WERI-Rb-1 (cell line): ENCODE data around the gene TMEM61.

Source experiments
- DNase-seq: peaks from one replicate; pipeline ENCODE4 v3.0.0-alpha.2; 2020
- H3K27ac ChIP-seq: fragments of 250-450 bp; sonication (Bioruptor Pico); 2 replicates; pipeline ENCODE4 v1.5.1; 2020; ENCODE audit warnings: mild to moderate bottlenecking, moderate library complexity
- H3K27me3 ChIP-seq: fragments of 250-450 bp; sonication (Bioruptor Pico); 2 replicates; pipeline ENCODE4 v1.5.1; 2021; ENCODE audit warnings: mild to moderate bottlenecking, low read depth, moderate library complexity; ENCODE audit not compliant: insufficient read depth, severe bottlenecking
- H3K36me3 ChIP-seq: fragments of 250-450 bp; sonication (Bioruptor Pico); 2 replicates; pipeline ENCODE4 v1.5.1; 2020; ENCODE audit warnings: mild to moderate bottlenecking, moderate library complexity
- H3K4me3 ChIP-seq: 2 replicates; pipeline ENCODE4 v1.5.1; 2011; ENCODE audit warnings: low read depth, mild to moderate bottlenecking, control low read depth, low read length
- H3K9me3 ChIP-seq: fragments of 250-450 bp; sonication (Bioruptor Pico); 2 replicates; pipeline ENCODE4 v1.5.1; 2021; ENCODE audit warnings: mild to moderate bottlenecking, moderate library complexity; ENCODE audit not compliant: severe bottlenecking
- TF ChIP-seq, protein P1 (sequence below): IDR thresholded peaks from 2 replicates; pipeline ENCODE4 v1.5.1; 2011; ENCODE audit warnings: low read depth, mild to moderate bottlenecking, control low read depth, inconsistent platforms, low read length

TMEM61 gene

DNA sequence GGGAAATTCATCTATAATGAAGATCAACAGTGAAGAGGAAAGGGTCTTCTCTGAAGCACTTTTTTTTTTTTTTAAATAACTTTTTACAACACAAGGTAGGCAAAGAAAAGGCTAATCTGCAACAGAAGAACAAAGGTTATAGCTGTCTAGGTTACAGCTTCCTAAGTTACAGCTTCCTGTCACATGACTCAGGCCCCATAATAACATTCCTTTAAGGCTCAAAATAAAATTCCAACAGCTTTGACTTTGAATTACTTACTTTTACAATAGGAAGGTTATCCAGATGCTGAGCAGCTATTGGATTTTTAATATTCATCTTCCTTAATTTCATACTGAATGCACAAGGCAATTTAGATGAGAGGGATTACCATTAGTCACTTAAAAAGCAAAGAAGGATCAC lies 40.4 kb upstream of the TMEM61 start:
- no peaks in the 10 kb centered on the region for H3K27me3 ChIP-seq
- TF ChIP-seq, protein P1, sequence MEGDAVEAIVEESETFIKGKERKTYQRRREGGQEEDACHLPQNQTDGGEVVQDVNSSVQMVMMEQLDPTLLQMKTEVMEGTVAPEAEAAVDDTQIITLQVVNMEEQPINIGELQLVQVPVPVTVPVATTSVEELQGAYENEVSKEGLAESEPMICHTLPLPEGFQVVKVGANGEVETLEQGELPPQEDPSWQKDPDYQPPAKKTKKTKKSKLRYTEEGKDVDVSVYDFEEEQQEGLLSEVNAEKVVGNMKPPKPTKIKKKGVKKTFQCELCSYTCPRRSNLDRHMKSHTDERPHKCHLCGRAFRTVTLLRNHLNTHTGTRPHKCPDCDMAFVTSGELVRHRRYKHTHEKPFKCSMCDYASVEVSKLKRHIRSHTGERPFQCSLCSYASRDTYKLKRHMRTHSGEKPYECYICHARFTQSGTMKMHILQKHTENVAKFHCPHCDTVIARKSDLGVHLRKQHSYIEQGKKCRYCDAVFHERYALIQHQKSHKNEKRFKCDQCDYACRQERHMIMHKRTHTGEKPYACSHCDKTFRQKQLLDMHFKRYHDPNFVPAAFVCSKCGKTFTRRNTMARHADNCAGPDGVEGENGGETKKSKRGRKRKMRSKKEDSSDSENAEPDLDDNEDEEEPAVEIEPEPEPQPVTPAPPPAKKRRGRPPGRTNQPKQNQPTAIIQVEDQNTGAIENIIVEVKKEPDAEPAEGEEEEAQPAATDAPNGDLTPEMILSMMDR: no peak
- no peak overlapping the region for H3K4me3 ChIP-seq
- H3K36me3 ChIP-seq: no peaks in the 10 kb centered on the region
- no peak overlapping the region for H3K27ac ChIP-seq
- no peaks in the 10 kb centered on the region for H3K9me3 ChIP-seq
- DNase-seq: no peak

DNA sequence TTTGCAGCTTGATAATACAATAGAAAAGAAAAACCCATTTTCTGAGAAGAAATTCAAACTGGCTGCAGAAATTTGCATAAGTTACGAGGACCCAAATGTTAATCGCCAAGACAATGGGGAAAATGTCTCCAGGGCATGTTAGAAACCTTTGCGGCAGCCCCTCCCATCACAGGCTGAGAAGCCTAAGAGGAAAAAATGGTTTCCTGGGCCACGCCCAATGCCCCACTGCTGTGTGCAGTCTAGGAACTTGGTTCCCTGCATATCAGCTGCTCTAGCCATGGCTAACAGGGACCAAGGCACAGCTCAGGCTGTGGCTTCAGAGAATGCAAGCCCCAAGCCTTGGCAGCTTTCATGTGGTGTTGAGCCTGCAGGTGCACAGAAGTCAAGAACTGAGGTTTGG lies 37.5 kb upstream of the TMEM61 start:
- TF ChIP-seq, protein P1: no peak
- no peak for DNase-seq
- H3K36me3 ChIP-seq: no peaks in the 10 kb centered on the region
- no peaks in the 10 kb centered on the region for H3K27me3 ChIP-seq
- no peaks in the 10 kb centered on the region for H3K9me3 ChIP-seq
- no peak overlapping the region for H3K4me3 ChIP-seq
- H3K27ac ChIP-seq: no peak overlapping the region

DNA sequence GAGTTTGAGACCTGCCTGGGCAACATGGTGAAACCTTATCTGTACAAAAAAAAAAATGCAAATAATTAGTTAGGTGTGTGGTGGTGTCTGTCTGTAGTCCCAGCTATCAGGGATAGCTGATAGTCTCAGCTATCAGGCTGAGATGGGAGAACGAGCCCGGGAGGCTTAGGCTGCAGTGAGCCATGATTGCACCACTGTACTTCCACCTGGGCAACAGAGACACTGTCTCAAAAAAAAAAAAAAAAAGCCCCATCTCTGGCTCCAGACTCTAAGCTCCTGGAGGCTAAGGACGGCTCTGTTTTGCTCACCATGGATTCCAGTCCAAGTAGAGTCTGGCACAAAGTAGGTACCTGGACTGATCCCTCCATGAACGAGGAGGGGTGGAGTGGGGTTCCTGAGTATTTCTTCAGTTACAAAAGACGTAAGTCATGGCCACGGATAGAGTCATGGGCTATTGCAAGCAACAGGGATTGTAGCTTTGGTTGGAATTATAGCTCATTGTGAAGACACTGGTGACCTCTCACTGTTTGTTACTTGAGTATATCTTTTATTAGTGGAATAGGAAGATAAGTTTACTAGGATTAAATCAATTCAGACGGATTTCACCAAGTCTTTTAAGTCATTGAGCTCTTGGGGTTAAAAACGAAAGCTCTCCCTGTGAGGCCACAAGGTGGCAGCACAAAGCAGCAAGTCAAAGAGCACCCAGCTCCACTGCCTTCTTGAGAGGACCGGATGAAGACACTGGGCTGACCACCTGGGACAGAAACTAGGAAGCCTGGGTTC lies 35.6 kb upstream of the TMEM61 start:
- H3K4me3 ChIP-seq: no peak overlapping the region
- TF ChIP-seq, protein P1: peak; percentile 79
- H3K27me3 ChIP-seq: no peaks in the 10 kb centered on the region

DNA sequence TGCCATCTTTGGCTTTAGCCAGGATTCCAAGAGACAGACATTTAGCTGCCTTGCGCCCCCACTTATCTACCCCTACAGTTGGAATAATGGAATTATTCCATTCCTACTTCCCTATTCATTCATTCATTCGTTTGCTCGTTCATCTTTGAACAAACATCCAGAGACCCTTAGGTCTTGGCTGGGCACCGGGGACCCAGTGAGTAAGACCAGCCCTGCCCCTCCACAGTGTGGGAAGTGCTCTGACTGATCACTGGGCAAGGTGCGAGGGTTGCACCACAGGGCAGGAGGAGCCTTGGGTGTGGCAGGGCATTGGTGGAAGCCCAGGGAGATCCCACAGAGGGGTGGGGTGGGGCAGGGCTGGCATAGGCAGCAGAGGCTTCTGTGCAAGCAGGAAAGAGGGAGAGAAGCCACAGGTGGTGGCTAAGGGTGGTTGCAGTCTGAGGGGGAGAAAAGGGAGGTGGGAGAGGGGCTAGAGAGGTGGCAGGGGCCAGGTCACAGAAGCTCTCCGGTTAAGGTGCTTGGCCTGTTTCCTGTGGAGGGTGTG lies 35.0 kb upstream of the TMEM61 start:
- TF ChIP-seq, protein P1: no peak
- no peak overlapping the region for H3K4me3 ChIP-seq
- no peaks in the 10 kb centered on the region for H3K36me3 ChIP-seq
- H3K27me3 ChIP-seq: no peaks in the 10 kb centered on the region
- H3K9me3 ChIP-seq: no peaks in the 10 kb centered on the region
- DNase-seq: no peak
- no peak overlapping the region for H3K27ac ChIP-seq

More for the DNA sequence above, 35.6 kb upstream of the TMEM61 start:
- H3K27ac ChIP-seq: no peak overlapping the region
- DNase-seq: peak; percentile 76
- H3K36me3 ChIP-seq: no peaks in the 10 kb centered on the region
- no peaks in the 10 kb centered on the region for H3K9me3 ChIP-seq

DNA sequence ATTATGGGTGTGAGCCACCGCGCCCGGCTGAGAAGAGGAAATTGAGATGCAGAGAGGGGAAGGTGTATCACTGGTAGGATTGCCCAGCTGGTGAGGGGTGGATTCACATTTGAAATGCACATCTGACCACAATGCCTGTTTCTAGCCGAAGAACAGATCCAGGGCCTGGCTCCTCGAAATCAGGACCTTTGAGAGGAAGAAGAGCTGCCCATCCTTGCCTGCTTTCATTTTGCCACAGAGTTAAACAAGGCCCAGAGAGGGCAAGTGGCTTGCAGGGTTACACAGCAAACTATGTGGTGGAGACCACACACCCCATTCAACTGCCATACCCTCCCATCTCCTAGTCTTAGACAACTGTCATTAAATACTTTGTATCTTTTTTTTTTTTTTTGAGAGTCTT lies 32.9 kb upstream of the TMEM61 start:
- H3K27me3 ChIP-seq: no peaks in the 10 kb centered on the region
- DNase-seq: no peak
- TF ChIP-seq, protein P1: no peak
- no peak overlapping the region for H3K27ac ChIP-seq
- H3K36me3 ChIP-seq: no peaks in the 10 kb centered on the region
- H3K4me3 ChIP-seq: no peak overlapping the region
- no peaks in the 10 kb centered on the region for H3K9me3 ChIP-seq

DNA sequence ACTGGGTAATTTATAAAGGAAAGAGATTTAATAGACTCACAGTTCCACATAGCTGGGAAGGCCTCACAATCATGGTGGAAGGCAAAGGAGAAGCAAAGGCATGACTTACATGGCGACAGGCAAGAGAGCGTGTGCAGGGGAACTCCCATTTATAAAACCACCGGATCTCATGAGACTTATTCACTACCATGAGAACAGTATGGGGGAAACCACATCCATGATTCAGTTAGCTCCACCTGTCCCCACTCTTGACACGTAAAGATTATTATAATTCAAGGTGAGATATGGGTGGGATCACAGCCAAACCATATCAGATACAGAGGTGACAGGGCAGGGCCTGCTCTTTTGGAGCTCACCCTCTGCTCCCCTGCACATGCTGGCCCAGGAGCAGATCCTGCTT lies 31.4 kb upstream of the TMEM61 start:
- TF ChIP-seq, protein P1: no peak
- Histone ChIP-seq H3K4me3 (no peak overlapping the region), H3K27me3 (no peaks in the 10 kb centered on the region), H3K27ac (no peak overlapping the region), H3K9me3 (no peaks in the 10 kb centered on the region), H3K36me3 (no peaks in the 10 kb centered on the region)
- DNase-seq: no peak
